SKM-1 treated with dmso at 0.1 percent for 144 hours (cell line): Measurements from ENCODE around the gene ENC1.

Source experiments
- DNase-seq: peaks from one replicate; lab custom pipeline; 2025; ENCODE audit not compliant: unreplicated experiment; lab: John Stamatoyannopoulos, UW

ENC1 gene

GRCh38 chr5:74632947-74633356 is 7.6 kb downstream of the ENC1 start:
- no peak for DNase-seq

- peak; percentile 95 for DNase-seq
Measured at GRCh38 chr5:74631081-74631953, 9.2 kb downstream of the ENC1 start.

- DNase-seq: no peak
Measured at GRCh38 chr5:74630453-74631066, 10.0 kb downstream of the ENC1 start.

GRCh38 chr5:74629326-74629725 is 11.2 kb downstream of the ENC1 start:
- DNase-seq: no peak

DNA sequence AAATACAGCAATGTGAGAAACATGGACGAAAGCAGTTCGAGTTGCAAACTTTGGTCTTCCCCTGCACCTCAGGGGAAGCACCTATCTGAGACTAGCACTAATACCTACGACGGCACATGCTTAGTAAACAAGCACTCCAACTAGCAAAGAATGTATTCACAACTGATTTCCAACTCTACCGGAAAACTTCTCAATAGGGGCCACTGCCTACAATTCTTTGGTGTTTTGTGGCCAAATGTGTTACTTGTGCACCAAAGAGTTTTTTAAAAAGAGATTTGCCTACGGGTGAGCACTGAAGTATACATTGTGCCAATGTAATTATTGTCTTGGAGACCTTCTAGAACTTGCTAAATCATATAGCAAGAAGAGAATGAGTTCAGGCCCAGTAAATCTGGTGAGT is 12.2 kb downstream of the ENC1 start:
- DNase-seq: no peak

- no peak for DNase-seq
Measured at GRCh38 chr5:74627646-74628279, 12.8 kb downstream of the ENC1 start.

DNA sequence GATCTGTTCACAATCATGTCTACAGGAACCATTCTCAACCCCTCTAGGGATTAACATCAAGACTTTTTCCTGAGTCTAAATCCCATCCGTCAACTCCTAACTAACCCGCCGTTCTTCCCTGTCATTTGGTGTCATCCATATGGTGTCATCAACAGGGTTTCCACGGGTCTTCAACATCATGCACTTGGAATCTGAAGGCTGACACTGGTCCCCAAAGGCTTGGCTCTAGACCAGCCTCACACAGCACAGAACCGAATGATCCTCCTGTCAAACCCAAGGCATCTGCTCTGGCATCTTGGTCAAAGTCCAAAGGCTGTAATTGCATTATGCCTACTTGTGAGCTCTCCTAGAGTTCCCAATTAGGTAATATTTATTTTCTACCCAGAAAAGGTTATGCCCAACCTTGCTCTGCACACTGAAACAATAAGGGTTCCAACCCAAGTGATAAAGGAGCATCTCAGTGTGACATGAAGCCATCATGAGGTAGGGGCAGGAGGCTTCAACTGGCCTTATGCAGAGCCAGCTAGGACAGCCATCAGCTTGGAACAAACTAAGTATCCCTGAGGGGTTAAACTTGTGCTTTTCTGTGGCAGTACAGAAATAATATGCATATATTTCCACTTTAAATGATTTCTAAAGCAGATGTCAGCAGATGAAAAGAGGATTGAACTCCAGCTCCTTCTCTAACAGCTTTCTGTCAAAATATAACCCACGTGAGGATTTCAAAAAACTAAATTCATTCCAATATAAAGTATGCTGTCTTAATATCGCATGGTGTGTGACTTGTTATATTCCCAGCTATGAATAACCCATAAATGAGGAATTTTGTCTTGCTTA is 13.9 kb downstream of the ENC1 start:
- DNase-seq: no peak

GRCh38 chr5:74625742-74626241 is 14.7 kb downstream of the ENC1 start:
- no peak for DNase-seq

DNA sequence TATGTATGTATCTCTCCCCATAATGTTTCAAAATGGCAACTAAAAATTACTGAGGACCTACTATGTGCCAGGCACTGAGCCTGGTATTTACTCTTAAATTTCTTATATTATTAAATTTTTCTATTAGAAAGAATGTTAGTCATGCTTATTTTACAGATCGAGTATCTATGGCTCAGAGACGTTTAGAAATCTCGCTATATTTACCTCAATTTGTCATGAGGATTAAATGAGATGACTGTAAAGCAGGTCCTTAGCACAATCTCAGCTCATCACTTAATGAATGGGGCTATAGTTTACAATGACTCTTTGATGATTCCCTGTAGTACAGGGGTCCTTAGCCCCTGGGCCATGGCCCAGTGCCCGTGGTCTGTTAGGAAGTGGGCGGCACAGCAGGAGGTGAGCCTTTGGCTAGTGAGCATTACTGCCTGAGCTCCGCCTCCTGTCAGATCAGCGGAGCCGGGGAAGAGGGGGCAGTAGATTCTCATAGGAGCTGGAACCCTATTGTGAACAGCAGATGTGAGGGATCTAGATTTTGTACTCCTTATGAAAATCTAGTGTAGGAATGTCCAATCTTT is 15.5 kb downstream of the ENC1 start:
- no peak for DNase-seq

GRCh38 chr5:74624501-74624900 is 16.0 kb downstream of the ENC1 start:
- no peak for DNase-seq

DNA sequence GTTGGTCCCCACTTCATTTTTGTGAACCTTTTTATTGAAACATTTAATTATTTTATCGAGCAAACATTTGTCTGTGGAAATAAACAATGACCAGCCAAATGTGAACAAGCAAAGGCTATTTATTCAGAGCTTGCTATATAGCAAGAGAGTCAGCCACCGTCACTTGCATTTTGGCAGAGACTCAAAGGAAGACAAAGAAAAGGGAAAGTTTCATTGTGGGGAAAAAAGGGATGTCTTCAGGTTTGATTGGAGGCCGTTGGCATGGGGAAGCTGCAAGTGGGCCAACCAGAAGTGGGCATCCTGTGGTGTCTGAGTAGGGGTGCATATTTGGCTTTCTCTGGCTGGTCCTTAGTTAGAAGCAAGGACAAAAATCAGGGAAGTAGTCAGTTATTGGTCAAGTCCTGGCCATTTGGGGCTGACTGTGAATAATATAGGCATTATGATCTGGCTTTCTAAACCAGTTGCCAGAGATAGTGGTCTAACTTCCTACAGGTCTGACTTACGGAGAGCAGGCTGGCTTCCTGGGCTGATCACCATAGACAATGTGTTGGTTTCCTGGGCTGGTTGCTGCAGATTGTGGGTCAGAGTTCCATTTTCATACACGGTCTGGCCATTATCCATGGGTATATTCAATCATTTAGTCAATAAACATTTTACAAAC is 16.6 kb downstream of the ENC1 start:
- DNase-seq: no peak

- no peak for DNase-seq
Measured at GRCh38 chr5:74623006-74623611, 17.4 kb downstream of the ENC1 start.

GRCh38 chr5:74622122-74622521 is 18.4 kb downstream of the ENC1 start:
- DNase-seq: no peak

GRCh38 chr5:74621492-74621891 is 19.0 kb downstream of the ENC1 start:
- DNase-seq: no peak

- no peak for DNase-seq
Measured at GRCh38 chr5:74619308-74619707, 21.2 kb downstream of the ENC1 start.

GRCh38 chr5:74618106-74618505 is 22.4 kb downstream of the ENC1 start:
- DNase-seq: no peak

DNA sequence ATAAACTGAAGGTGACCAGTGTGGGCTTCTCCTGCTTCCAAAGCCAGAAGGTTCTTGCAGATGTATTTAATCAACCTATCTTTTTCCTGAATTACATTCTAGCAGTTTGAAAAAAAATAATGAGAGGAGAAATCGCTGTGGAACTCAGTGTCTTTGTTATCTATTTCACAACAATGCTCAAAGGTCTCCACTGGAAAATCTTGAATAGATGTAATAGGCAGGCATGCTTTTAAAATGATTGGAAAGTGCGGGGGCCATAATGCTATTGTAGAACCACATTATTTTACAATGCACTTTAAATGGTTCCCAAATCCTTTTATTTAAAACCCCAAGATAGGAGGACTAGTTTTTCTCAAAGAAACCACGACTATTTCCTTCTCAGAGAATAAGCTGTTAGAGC is 23.3 kb downstream of the ENC1 start:
- DNase-seq: no peak

- DNase-seq: no peak
Measured at GRCh38 chr5:74616236-74617146, 24.0 kb downstream of the ENC1 start.

- DNase-seq: peak; percentile 93
Measured at GRCh38 chr5:74613283-74613682, 27.2 kb downstream of the ENC1 start.
